Measurements from ENCODE around the gene EEF2K. TPM values are rescaled to one million over a fixed set of nuclear protein-coding genes. Genes with fewer than 3 reads are reported as not detected.

Gene EEF2K
- total RNA-seq, 2 donors from 2014 or later, result 58.2 to 75.1 TPM

- DNase-seq (ENCODE audit: low spot score), result no peak
- Histone ChIP-seq H3K27ac (no peak overlapping the region), H3K27me3 (replicated peaks; ENCODE audit: insufficient read depth) (no peaks in the 10 kb centered on the region), H3K4me3 (no peak overlapping the region), H3K9me3 (no peaks in the 10 kb centered on the region), H3K36me3 (peaks cover 5 to 10% of the 10 kb centered on the region in 2 donors), H3K4me1 (replicated peaks) (no peaks in the 10 kb centered on the region)
- no peak for TF ChIP-seq CTCF (IDR thresholded peaks at IDR 0.05)
- no peak for TF ChIP-seq POLR2A (IDR thresholded peaks at IDR 0.05)
- no peak for TF ChIP-seq POLR2AphosphoS5 (IDR thresholded peaks at IDR 0.05)
- 97% methylated on average over 4 of the region's 4 CpGs for WGBS
- intact Hi-C loops (cut with DNase I), result no loop called here
Observed at GRCh38 chr16:22304411-22304810, 98.3 kb downstream of the EEF2K start.

- intact Hi-C loops (cut with DNase I), result no loop called here
- H3K9me3 ChIP-seq, result no peaks in the 10 kb centered on the region
- 87% methylated on average over 9 of the region's 9 CpGs for WGBS
- no peak for TF ChIP-seq POLR2A (IDR thresholded peaks at IDR 0.05)
- TF ChIP-seq POLR2AphosphoS5 (IDR thresholded peaks at IDR 0.05), result no peak
- no peak for TF ChIP-seq CTCF (IDR thresholded peaks at IDR 0.05)
- peaks cover 10 to 16% of the 10 kb centered on the region in 2 donors for H3K36me3 ChIP-seq
- DNase-seq (ENCODE audit: low spot score), result no peak
- no peak overlapping the region for H3K27ac ChIP-seq
- H3K27me3 ChIP-seq (replicated peaks; ENCODE audit: insufficient read depth), result no peaks in the 10 kb centered on the region
- H3K4me1 ChIP-seq (replicated peaks), result no peaks in the 10 kb centered on the region
- no peak overlapping the region for H3K4me3 ChIP-seq
Observed at GRCh38 chr16:22306788-22307187, 100.7 kb downstream of the EEF2K start.

GRCh38 chr16:22307838-22308237 lies 101.8 kb downstream of the EEF2K start:
- Histone ChIP-seq H3K4me1 (replicated peaks) (no peaks in the 10 kb centered on the region), H3K27ac (no peak overlapping the region), H3K27me3 (replicated peaks; ENCODE audit: insufficient read depth) (no peaks in the 10 kb centered on the region), H3K36me3 (peaks cover 10 to 16% of the 10 kb centered on the region in 2 donors), H3K9me3 (no peaks in the 10 kb centered on the region), H3K4me3 (no peak overlapping the region)
- TF ChIP-seq CTCF (IDR thresholded peaks at IDR 0.05) (no peak), POLR2AphosphoS5 (IDR thresholded peaks at IDR 0.05) (no peak), POLR2A (IDR thresholded peaks at IDR 0.05) (no peak)
- WGBS, result 97% methylated on average over 10 of the region's 10 CpGs
- DNase-seq (ENCODE audit: low spot score), result no peak
- intact Hi-C loops (cut with DNase I), result no loop called here

GRCh38 chr16:22308824-22309520 lies 102.9 kb downstream of the EEF2K start:
- Histone ChIP-seq H3K27me3 (replicated peaks; ENCODE audit: insufficient read depth) (no peaks in the 10 kb centered on the region), H3K4me3 (no peak overlapping the region), H3K36me3 (peaks cover 10 to 16% of the 10 kb centered on the region in 2 donors), H3K9me3 (no peaks in the 10 kb centered on the region), H3K27ac (no peak overlapping the region), H3K4me1 (replicated peaks) (peaks cover 4% of the 10 kb centered on the region)
- WGBS, result 93% methylated on average over 23 of the region's 24 CpGs
- TF ChIP-seq POLR2A (IDR thresholded peaks at IDR 0.05) (no peak), POLR2AphosphoS5 (IDR thresholded peaks at IDR 0.05) (no peak), CTCF (IDR thresholded peaks at IDR 0.05) (no peak)
- intact Hi-C loops (cut with DNase I), result no loop called here
- DNase-seq (ENCODE audit: low spot score), result no peak

- peaks cover 5% of the 10 kb centered on the region for H3K4me1 ChIP-seq (replicated peaks)
- H3K36me3 ChIP-seq, result peaks cover 10 to 16% of the 10 kb centered on the region in 2 donors
- no peaks in the 10 kb centered on the region for H3K27me3 ChIP-seq (replicated peaks; ENCODE audit: insufficient read depth)
- 94% methylated on average over 4 of the region's 4 CpGs for WGBS
- H3K4me3 ChIP-seq, result no peak overlapping the region
- H3K9me3 ChIP-seq, result no peaks in the 10 kb centered on the region
- intact Hi-C loops (cut with DNase I), result no loop called here
- TF ChIP-seq POLR2A (IDR thresholded peaks at IDR 0.05) (no peak), CTCF (IDR thresholded peaks at IDR 0.05) (no peak)
- no peak overlapping the region for H3K27ac ChIP-seq
- no peak for DNase-seq (ENCODE audit: low spot score)
Observed at GRCh38 chr16:22311520-22311919, 105.4 kb downstream of the EEF2K start.

Data from prostate gland (tissue), 2 donors.